HG03066 (cell line): ENCODE results near the gene SLC39A12.

ENCODE experiments used
- ATAC-seq: cut with Tn5 transposase; IDR thresholded peaks from one replicate; pipeline ENCODE4 v1.9.1; 2021; ENCODE audit warnings: low read depth; ENCODE audit not compliant: unreplicated experiment

SLC39A12 gene

GRCh38 chr10:18043148-18044006 is 91.7 kb downstream of the SLC39A12 start:
- no peak for ATAC-seq

GRCh38 chr10:18044976-18045720 is 93.4 kb downstream of the SLC39A12 start:
- ATAC-seq: no peak

GRCh38 chr10:18056583-18056982 is 104.9 kb downstream of the SLC39A12 start:
- ATAC-seq: no peak

GRCh38 chr10:18059826-18060559 is 108.3 kb downstream of the SLC39A12 start:
- ATAC-seq: no peak

GRCh38 chr10:18066947-18067346 is 115.2 kb downstream of the SLC39A12 start:
- ATAC-seq: no peak

- no peak for ATAC-seq
Measured at GRCh38 chr10:18068401-18068800, 116.7 kb downstream of the SLC39A12 start.

GRCh38 chr10:18071591-18071990 is 119.9 kb downstream of the SLC39A12 start:
- ATAC-seq: no peak

GRCh38 chr10:18073314-18073713 is 121.6 kb downstream of the SLC39A12 start:
- ATAC-seq: no peak

- no peak for ATAC-seq
Measured at GRCh38 chr10:18075881-18076280, 124.2 kb downstream of the SLC39A12 start.

GRCh38 chr10:18079665-18080295 is 128.1 kb downstream of the SLC39A12 start:
- ATAC-seq: no peak

GRCh38 chr10:18082381-18082780 is 130.7 kb downstream of the SLC39A12 start:
- no peak for ATAC-seq

- no peak for ATAC-seq
Measured at GRCh38 chr10:18085855-18086254, 134.1 kb downstream of the SLC39A12 start.

GRCh38 chr10:18086746-18087145 is 135.0 kb downstream of the SLC39A12 start:
- ATAC-seq: no peak

- no peak for ATAC-seq
Measured at GRCh38 chr10:18087355-18087754, 135.6 kb downstream of the SLC39A12 start.
